ENCODE measurements around the gene TAS2R40. TPM values are rescaled to one million over a fixed set of nuclear protein-coding genes. Genes with fewer than 3 reads are reported as not detected.

The TAS2R40 gene
- total and polyA plus RNA-seq, 2 donors (not counting 3 experiments of a cell fraction or from before 2014, with no cell fraction given): not detected

GRCh38 chr7:143242306-143242705 is 20.5 kb downstream of the TAS2R40 start:
- intact Hi-C loops (cut with micrococcal nuclease) (loop anchor here (5.0 kb wide), 3 partner anchors 45 to 265 kb away; partner anchors contain the start of gene CASP2), dilution Hi-C loops (cut with MboI; ENCODE audit: extremely low pct_ligation_motif_present, low sequenced_read_pairs) (no loop called here)
- Histone ChIP-seq H4K20me1 (replicated peaks; ENCODE audit: control insufficient read depth, extremely low read depth, insufficient read depth, low read length) (no peaks in the 10 kb centered on the region), H3K9ac (replicated peaks; ENCODE audit: extremely low read depth, insufficient read depth, low read length) (no peak overlapping the region), H3K9me3 (replicated peaks; ENCODE audit: control insufficient read depth, insufficient read depth, low read length) (no peaks in the 10 kb centered on the region), H3K4me3 (replicated peaks in 1 of 3; ENCODE audit: insufficient read depth in 1 of 3, low read depth in 1 of 3, low read length in 3 of 3) (no peak overlapping the region), H3K9me1 (replicated peaks; ENCODE audit: control insufficient read depth, extremely low read depth, insufficient read depth, low read length) (no peaks in the 10 kb centered on the region), H3K36me3 (ENCODE audit: control insufficient read depth in 2 of 2, extremely low read depth in 1 of 2, insufficient read depth in 2 of 2, low read length in 2 of 2) (no peaks in the 10 kb centered on the region), H3K79me2 (ENCODE audit: control insufficient read depth, insufficient read depth, low read length) (no peaks in the 10 kb centered on the region), H3K4me1 (ENCODE audit: control insufficient read depth, extremely low read depth, insufficient read depth, low read length) (peaks cover 8% of the 10 kb centered on the region), H3K4me2 (ENCODE audit: insufficient read depth, low read length) (no peak overlapping the region), H3K27me3 (ENCODE audit: control insufficient read depth in 2 of 2, insufficient read depth in 2 of 2, low read length in 2 of 2) (peaks cover 2% of the 10 kb centered on the region in 2 experiments), H2AFZ (ENCODE audit: low read depth, low read length) (no peak overlapping the region), H3K27ac (ENCODE audit: insufficient read depth, low read depth, low read length) (no peak overlapping the region)
- FAIRE-seq: no peak
- BruUV-seq (replicated peaks): no TSS peak
- no peak for DNase-seq (ENCODE audit: low read depth, low spot score)
- ChIA-PET CTCF (interaction anchor here (1.1 to 2.2 kb wide), 2 partner anchors 57 to 59 kb away, joined by 3 to 4 read pairs; no protein-coding TSS in a partner anchor), POLR2A (no interaction called here)
- TF ChIP-seq CTCF (IDR thresholded peaks at IDR 0.05; ENCODE audit: extremely low read depth in 1 of 2, insufficient read depth in 1 of 2, low read depth in 1 of 2, low read length in 2 of 2): no peak
- no peak for TF ChIP-seq GATA2 (IDR thresholded peaks at IDR 0.05; ENCODE audit: insufficient read depth, insufficient read length, low read depth, low read length)
- no peak for TF ChIP-seq FOS (IDR thresholded peaks at IDR 0.05; ENCODE audit: borderline replicate concordance, insufficient read depth, low read length)
- no peak for TF ChIP-seq POLR2AphosphoS5 (IDR thresholded peaks at IDR 0.05; ENCODE audit: insufficient read depth, low read depth, low read length)
- no peak for TF ChIP-seq POLR2A (IDR thresholded peaks at IDR 0.05; ENCODE audit: low read depth, low read length)
- no peak for TF ChIP-seq MYC (IDR thresholded peaks at IDR 0.05; ENCODE audit: low read depth, low read length)
- TF ChIP-seq EZH2 (IDR thresholded peaks at IDR 0.05; ENCODE audit: borderline replicate concordance, low read depth, low read length, severe bottlenecking): no peak
- TF ChIP-seq MAX (IDR thresholded peaks at IDR 0.05; ENCODE audit: insufficient read depth, insufficient read length): no peak

All from endothelial cell of umbilical vein (primary cell).